OCI-M2 (cell line): Measurements from ENCODE around the gene KRTAP10-2.

ENCODE experiments used
- DNase-seq: peaks from one replicate; lab custom pipeline; 2025; ENCODE audit not compliant: unreplicated experiment; lab: John Stamatoyannopoulos, UW

Gene KRTAP10-2

DNA sequence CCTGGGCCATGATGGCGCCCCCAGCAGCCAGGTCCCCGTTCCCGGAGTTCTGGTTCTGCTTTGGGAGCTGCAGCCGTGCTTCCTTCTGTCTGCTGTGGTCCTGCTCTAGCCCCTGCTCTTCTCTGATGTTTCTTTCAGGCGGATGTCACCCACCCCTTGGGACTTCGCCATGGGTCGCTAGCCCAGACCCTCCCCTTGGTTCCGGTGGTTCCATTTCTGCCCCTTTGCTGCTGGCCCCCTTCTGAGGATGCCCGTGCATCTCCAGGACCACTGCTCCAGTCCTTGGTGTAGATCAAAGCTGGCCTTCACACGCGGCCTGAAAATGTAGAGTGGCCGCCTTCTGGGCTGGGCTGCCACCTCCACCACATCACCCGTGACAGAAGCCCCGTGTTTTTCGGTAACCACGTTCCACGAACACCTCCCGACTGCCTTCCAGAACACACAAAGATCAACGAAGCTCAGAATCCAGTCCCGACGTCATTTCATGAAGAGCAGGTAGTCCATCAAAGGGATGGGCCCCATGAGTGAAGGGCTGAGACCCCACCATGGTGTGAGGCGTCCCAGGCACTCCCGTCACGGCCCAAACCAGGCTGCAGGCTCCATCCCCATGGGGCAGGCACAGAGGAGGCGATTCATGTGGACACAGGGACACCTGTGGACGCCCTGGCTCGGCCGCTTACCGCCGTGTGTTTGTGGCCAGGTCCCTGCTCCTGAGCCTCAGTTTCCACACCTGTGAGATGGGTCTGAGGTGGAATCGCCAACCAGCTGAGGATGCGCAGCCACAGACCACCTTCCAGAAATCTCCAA is 35.7 kb downstream of the KRTAP10-2 start:
- DNase-seq, result no peak

DNA sequence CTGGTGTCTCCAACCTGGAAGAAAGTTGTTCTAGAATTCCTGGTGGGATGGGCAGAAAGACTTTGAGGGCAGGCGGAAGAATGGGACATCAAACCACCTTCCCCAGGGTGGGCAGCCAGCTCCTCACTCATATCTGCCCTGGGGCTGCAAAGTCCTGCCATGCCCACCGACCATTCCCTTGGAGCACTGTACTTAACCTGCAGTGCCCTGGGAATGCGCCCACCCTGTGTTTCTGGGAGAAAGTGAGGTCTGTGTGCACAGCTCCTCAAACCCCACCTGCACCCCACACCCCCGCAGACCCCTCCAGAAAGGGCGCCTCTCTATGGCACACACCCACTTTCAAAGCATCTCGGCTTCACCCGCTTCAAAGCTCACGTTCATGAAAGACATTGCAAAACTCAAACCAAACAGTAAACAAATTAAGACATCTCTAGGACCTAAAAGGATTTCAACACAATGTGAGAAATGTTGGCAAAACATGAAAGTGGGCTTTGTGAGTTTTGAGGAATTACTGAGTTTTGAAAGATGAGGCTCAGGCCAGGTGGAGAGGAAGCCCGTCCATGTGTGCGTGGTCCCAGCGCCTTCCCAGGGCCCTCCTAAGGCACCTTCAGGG is 36.5 kb downstream of the KRTAP10-2 start:
- DNase-seq, result no peak

DNA sequence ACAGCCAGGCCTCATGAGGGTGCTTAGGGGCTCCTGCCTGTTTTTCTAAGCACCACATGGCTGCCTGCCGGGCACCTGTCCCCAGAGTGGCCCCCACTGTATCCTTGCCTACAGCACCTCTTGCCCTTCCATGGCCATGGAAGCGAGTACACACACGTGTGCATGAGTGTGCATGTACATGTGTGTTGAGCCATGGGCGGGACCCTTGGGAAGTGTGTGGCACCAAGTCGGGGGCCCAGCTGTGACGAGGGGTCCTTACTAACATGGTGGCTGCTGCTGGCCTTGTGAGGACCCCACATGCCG is 37.1 kb downstream of the KRTAP10-2 start:
- no peak for DNase-seq

DNA sequence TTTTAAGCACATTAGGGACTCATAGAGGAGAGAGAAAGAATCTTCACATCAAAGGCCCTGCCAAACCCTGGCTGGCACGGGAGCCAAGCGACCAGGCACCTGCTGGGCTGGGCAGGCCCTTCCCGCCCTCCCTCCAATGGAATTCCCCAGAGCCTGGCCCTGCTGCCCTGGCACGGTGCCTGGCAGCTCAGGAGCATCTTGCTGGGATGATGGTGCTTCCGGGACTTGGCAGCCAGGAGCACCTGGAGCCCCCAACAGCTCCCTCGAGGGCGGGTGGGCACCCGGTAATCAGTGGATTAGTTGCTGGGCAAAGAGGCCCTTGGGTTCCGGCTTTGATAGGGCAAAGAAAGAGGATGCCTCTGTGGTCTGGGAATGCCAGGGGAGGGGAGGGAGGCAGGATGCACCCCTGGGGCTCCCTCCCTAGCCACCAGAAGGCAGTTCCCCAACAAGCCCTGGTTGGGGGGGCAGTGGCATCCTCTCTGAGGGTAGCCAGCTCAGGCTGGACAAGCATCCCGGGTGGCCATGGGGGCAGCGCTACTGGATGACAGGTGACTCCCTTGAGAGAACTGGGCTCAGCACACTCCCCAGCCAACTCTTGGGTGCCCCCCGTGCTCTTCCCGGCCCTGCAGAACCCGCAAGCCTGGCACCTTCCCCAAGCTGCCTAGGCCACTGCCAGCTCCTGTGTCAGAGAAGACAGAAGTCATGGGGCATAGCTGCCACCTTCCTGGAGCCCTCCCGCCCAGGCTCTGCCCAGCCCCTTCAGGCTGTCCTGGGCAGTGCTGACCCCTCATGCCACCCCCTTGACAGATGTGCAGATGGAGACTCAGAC is 37.7 kb downstream of the KRTAP10-2 start:
- DNase-seq, result no peak

DNA sequence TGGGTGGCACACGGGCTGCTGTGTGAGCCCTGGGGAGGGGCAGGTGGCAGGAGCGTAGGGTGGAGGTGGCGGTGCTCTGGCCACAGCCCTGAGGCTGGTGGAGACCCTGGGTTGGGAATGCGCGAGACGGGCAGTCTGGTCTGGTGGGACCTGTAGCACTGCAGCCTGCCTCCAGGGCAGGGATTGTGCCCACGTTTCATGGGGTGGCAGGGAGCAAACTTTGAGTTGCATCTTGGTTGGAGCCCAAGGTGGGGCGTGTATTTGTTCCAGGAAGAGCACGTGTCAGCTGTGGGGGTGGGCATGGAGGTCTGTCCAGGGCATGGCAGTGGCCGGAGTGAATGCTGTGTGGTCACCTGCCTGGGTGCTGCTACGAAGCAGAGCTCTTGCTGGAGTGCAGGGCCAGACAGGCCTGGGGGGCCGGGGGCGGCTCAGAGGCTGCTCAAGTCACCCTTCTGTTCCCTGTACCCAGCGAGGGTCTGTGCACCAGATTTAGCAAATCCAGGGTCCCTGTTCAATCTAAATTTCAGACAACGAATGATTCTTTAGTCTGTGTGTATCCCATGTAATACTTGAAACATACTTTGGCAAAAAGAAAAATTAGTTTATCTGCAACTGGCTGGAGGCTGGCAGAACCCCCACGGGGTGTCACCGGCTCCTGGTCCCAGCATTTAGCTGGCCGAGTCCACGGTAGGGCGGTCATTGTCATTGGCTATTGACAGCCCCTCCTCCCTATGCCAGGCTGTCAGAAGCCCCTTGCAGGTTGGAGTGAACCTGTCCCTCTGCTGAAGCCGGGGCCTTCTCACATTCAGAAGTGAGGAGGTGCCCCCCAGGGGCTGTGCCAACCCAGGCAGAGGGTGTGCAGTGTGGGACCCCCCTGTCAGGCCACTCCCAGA is 38.6 kb downstream of the KRTAP10-2 start:
- no peak for DNase-seq

DNA sequence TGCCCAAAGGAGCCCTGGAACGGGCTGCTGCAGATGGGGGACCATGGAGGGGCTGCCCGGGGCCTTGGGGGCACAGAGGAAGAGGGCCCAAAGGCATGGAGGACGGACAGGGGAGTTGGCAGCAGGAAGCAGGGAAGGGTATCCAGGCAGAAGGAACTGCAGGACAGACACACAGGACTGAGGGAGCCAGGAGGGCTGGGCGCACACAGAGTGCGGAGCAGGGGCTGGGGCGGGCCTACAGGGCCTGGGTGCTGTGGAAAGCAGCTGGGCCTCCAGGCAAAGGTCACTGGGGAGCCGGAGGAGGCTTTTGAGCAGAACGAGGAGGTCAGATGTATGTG is 39.4 kb downstream of the KRTAP10-2 start:
- DNase-seq, result no peak

DNA sequence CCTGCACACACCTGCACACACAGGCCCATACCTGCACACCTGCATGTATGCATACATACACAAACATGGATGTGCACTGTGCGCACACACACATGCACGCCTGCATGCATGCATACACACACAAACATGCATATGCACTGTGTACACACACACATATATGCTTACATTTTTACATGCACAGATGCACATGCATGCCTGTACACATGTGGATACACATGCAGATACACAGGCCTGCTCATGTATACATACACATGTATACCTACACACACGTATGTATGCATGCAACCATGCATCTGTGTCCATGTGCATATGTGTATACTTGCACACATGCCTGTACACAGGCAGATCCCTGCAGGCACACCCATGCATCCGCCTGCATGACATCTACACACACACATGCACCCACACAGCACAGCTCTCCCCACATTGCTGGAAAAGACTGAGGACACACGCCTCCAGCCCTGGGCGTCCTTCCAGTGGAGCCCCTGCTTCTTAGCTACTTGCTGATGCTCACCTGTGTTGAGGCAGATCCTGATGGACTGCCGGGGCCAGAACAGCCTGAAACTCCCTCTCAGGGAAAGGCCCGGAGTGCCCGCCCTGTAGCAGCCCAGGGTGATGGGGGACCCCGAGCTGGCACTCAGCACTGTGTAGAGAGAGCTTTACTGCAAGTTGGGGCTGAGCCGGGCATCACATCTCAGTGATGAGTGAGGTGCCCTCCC is 39.9 kb downstream of the KRTAP10-2 start:
- DNase-seq, result no peak

DNA sequence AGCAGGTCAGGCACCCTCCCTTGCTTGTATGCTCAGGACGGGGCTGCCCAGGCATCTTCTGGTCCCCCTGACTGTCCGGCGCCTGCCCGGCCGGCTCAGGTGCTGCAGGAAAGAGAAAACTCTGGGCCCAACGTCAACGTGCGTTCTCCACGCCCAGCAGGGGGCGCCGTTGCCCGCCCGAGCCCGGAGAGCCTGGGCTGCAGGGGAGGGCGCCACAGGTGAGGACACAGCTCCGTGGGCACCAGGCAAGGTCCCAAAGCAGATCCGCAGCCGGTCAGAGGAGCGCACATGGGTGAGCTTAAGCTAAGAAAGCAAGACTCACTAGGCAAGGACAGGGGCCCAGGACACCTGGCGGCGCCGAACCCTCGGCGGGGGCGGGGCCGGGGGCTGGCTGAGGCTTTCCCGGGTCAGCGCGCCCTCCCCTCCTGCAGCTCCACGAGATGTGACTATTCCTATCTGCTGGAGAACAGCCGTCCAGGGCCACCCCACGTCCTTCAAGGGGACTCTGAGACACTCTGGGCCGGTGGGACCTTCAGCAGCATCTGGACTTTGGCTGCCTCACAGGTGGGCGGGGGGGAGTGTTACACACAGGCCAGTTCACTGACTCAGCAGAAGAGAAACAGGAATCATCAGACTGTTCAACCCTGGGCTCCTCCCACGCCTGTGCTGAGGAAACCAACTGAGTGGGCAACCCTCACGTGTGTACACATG is 40.6 kb downstream of the KRTAP10-2 start:
- DNase-seq, result no peak

DNA sequence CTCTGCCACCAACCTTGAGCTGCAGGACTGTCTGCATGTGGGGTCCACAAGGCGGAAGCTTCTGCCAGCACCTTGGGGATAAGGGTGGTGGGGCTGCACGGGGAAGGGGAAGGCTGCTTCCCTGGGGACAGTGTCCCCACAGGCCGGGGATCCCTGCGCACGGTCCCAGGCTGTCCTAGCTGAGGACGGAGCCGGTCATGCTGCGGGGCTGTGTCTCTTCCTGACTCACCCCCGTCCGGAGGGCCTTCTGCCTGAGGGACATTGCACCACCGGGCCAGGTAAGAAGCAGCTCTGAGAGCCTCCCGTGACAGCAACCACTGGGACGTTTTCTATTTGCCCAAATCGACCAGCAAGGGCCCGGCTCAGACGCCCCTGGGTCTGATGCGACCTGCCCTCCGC is 41.2 kb downstream of the KRTAP10-2 start:
- no peak for DNase-seq

DNA sequence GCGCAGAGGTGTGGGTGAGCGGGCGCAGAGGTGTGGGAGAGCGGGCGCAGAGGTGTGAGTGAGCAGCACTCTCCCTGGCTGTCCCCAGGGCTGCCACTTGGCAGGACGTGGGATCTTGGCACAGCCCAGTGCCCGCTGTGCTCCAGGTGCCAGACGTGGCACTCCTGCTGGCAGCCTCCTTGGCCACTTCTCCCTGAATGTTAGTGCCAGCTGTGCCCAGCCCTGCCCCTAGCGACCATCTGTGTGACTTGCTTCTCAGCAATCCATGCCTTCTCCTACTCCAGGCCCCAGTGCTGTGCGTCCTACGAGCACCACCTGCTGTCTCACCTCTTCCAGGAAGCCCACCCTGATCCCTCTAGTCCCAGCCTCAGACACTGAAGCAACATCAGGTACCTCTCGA is 41.8 kb downstream of the KRTAP10-2 start:
- no peak for DNase-seq

DNA sequence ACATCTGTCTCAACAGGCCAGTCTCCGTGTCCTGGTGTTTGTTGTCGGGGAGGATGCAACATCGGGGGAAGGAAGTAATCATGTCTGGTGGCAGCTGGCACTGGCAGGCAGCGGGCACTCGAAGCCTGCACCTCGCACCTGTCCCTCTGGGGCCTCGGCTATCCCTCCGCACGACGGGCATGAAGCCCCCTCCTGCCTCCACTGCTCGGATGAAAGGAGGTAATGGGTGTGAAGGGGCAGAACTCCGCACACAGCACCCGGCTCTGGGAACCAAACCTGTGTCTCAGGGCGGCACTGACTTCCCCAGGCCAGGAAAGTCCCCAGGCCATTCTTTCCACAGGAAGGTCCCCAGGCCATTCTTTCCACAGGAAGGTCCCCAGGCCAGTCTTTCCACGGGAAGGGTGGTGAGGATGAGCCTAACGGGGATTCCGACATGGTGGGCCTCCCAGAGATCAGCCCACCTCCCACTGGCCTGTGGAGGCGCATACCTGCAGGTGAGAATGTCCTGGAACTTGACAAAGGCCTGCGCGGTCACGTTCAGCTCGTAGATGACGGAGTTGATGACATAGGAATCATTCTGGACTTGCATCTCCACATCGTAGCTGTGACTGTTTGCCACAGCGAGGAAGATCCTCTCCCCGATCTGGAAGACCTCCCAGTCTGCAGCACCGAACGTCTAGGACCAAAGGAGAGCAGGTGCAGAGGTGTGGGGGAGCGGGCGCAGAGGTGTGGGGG is 42.4 kb downstream of the KRTAP10-2 start:
- DNase-seq, result no peak

DNA sequence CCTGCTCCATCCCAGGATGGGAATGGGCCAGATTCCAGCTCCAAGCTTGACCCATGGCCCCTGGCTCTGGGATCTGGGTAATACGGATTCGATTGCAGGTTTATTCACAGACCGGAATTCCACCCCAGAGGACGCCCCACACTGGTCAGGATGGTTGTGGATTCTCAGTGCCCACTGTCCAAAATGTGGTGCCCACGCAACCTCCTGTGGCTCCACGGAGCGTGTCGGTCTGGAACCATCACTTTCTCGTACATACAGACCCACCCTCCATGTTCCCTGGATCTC is 42.9 kb downstream of the KRTAP10-2 start:
- no peak for DNase-seq

DNA sequence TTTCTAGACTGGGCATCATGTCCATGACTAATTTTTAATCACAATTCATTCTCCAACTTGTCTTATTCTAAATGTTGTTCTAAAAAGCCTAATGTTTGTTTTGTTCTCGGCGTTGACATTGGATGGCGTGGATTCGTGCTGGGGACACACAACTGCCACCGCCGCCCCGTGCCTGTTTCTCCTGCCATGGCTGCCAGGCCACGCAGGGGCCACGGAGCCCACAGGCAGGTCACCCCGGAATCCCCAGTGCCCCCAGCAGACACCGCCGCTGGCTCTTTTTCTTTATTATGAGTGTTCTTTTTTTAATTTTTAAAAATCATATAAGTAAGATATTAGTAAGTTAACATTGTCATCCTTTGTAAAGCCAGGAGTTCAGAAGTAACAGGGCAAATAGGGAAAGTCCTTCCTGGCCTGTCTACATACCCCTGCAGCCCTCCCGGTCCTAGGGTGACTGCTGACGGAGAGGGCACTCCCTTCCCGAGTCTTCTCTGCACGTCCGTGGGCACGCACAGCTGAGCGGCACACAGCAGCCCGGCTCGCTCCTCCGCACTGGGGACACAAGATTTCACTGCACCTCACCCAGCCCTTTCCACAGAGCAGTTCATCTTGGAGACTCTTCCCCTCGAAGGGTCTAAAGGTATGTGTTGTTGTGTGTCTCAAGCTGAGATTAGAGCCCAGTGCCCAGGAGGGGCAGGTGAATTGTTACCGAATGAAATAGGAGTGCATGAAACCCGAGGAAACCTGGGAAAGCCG is 43.5 kb downstream of the KRTAP10-2 start:
- DNase-seq, result no peak

DNA sequence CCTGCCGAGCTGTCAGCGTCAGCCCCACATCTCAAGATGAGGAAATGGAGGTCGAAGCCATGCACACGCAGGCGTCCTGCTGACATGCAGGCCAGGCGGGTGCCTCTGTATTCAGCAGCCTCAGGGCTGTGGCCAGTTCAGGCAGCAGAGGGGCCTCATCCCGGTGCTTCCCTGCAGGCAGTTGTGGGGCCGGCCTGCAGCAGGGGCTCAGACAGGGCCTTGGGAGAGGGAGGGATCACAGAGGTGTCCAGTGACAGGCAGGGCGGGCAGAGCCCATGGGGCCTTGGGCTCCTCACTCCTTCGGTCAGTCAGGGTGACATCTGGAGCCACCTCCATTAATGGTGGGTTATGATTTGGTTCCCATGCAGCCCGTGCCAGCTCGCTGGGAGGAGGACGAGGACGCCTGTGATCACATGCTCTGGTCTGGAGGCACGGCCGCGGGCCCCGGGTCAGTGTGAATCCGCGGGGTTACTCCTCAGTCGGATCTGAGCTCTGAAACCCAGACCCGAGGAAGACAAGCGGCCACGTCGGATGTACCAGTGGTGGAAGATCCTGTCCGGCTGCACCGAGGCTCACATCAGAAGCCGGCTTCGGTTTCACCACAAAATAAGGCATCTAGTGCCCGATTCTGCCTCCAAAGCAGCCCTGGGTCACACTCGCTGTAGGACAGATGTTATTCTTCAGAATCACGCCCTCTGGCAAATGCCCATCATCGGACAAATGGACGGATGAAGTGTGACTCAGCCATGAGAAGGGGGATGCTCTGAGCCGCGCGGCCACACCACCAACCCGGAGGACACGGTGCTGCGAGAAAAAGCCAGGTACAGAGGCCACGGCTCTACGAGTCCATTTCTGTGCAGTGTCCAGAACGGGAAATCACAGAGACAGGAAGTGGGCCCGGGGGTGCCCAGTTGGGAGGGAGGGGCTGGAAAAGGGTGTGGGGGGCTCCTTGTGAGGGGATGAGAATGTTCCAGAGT is 44.7 kb downstream of the KRTAP10-2 start:
- DNase-seq, result no peak

DNA sequence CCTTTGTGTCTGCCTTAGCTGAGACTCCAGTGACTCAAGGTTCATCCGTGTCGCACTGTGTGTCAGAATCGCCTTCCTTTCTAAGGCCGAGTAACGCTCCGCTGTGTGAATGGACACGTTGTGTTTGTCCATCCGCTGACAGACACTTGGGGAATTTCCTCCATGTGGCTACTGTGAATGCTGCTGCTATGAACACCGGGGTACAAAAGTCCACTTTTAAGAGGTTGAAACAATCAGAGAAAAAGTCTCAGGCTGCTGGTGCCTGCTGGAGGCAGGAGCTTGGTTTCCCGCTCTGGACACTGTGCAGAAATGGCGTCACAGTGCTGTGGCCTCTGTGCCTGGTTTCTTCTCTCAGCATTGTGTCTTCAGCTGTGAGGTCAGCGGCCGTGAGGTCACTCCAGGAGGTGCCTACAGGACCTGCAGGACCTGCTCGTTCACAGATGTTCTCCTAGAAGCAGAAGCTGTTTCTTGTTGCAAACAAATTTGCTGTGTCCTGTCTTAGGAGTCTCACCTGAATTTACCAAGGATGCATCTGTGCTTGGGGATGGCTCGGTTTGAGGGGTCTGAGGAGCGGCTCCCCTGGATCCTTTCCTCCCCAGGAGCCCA is 45.5 kb downstream of the KRTAP10-2 start:
- no peak for DNase-seq

DNA sequence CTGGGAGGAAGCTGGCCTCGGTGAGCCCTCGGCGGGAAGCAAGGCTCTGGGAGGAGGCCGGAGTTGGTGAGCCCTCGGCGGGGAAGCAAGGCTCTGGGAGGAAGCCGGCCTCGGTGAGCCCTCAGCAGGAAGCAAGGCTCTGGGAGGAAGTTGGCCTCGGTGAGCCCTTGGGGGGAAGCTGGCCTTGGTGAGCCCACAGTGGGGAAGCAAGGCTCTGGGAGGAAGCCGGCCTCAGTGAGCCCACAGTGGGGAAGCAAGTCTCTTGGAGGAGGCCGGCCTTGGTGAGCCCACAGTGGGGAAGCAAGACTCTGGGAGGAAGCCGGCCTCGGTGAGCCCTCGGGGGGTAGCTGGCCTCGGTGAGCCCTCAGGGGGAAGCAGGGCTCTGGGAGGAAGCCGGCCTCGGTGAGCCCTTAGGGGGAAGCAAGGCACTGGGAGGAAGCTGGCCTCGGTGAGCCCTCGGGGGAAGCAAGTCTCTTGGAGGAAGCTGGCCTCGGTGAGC is 47.4 kb downstream of the KRTAP10-2 start:
- no peak for DNase-seq
